ENCODE data around the gene NECTIN2. TPM values are rescaled to one million over a fixed set of nuclear protein-coding genes. Genes with fewer than 3 reads are reported as not detected.

NECTIN2 gene
- total RNA-seq, 1 donor from 2014 or later: 116 TPM

DNA sequence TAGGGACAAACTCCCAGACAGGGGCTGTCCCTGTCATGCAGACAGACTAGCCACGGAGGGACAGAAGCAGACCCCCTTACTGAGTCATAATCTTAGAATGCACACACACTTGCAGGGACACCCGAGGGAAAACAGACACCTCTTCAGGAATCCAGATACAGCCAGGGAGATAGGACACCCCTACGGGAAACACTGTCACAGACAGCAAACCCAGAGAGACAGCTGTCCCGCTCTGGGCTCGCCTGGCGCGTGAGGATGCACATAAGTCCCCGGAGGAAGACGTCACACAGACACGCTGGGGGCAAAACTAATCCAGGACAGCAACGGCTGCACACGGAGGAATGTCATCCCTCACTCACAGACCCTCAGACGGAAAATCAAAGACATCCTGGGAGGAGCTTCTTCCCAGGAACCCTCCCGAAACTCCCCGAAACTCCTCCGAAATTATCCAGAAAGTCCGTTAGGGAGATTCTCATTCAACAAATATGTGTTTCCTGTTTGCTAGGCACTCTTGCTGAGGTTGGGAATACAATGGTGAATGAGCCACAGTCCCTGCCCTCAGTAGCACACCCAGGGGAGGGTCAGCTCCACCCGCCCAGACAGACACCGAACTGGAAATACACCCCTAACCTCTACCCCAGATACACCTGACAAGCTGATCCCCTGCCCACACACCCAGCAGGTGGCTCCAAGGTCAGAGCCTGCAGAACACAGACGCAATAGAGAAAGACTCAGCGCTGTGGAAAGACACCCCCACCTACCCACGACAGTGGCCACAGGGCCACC is 29.8 kb downstream of the NECTIN2 start:
- no peak for DNase-seq (ENCODE audit: low spot score)
- H3K27ac Mint-ChIP-seq (ENCODE audit: unreplicated experiment): peak overlapping the region; percentile 76
- peaks cover 42% of the 10 kb centered on the region for H3K36me3 Mint-ChIP-seq (ENCODE audit: low read depth)
- H3K4me1 Mint-ChIP-seq (ENCODE audit: low read depth): peaks cover 31% of the 10 kb centered on the region
- no peak overlapping the region for H3K4me3 Mint-ChIP-seq (ENCODE audit: unreplicated experiment)
- H3K9me3 Mint-ChIP-seq (ENCODE audit: low read depth): no peaks in the 10 kb centered on the region
- no peaks in the 10 kb centered on the region for H3K27me3 Mint-ChIP-seq (ENCODE audit: low read depth)
- TF ChIP-seq, protein P1, sequence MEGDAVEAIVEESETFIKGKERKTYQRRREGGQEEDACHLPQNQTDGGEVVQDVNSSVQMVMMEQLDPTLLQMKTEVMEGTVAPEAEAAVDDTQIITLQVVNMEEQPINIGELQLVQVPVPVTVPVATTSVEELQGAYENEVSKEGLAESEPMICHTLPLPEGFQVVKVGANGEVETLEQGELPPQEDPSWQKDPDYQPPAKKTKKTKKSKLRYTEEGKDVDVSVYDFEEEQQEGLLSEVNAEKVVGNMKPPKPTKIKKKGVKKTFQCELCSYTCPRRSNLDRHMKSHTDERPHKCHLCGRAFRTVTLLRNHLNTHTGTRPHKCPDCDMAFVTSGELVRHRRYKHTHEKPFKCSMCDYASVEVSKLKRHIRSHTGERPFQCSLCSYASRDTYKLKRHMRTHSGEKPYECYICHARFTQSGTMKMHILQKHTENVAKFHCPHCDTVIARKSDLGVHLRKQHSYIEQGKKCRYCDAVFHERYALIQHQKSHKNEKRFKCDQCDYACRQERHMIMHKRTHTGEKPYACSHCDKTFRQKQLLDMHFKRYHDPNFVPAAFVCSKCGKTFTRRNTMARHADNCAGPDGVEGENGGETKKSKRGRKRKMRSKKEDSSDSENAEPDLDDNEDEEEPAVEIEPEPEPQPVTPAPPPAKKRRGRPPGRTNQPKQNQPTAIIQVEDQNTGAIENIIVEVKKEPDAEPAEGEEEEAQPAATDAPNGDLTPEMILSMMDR (IDR thresholded peaks at IDR 0.05): no peak

DNA sequence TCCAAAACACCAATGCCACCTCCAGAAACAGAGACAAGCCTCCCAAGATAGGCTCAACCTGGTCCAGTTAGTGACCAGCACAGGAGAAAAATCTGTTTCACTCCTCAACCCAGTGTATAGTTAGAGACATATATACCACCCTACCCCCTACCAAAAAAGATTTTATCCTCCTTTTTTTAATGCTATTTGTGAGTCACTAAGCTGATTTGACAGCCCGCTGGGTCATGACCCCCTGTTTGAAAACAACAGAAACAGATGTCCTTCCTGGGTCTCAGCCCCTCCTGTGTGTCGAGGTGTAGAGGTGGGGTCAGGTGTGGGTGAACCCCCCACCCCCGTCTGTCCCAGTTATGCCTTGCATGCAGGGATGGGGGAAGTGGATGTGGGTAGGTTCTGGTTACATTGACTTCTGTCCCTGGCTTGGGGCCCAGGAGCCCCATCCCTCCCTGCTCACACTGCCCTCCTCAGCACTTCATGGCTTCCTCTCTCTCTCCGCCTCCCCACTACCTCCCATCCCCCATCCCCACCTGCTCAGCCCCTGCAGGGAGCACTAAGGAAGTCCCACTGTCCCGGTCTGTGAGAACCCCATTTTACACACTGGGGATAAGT is 30.9 kb downstream of the NECTIN2 start:
- DNase-seq (ENCODE audit: low spot score): no peak
- Mint-ChIP-seq H3K27ac (ENCODE audit: unreplicated experiment) (peak overlapping the region; percentile 6), H3K27me3 (ENCODE audit: low read depth) (no peaks in the 10 kb centered on the region), H3K36me3 (ENCODE audit: low read depth) (peaks cover 43% of the 10 kb centered on the region), H3K4me3 (ENCODE audit: unreplicated experiment) (no peak overlapping the region), H3K4me1 (ENCODE audit: low read depth) (peaks cover 33% of the 10 kb centered on the region), H3K9me3 (ENCODE audit: low read depth) (no peaks in the 10 kb centered on the region)
- TF ChIP-seq, protein P1 (IDR thresholded peaks at IDR 0.05): no peak

DNA sequence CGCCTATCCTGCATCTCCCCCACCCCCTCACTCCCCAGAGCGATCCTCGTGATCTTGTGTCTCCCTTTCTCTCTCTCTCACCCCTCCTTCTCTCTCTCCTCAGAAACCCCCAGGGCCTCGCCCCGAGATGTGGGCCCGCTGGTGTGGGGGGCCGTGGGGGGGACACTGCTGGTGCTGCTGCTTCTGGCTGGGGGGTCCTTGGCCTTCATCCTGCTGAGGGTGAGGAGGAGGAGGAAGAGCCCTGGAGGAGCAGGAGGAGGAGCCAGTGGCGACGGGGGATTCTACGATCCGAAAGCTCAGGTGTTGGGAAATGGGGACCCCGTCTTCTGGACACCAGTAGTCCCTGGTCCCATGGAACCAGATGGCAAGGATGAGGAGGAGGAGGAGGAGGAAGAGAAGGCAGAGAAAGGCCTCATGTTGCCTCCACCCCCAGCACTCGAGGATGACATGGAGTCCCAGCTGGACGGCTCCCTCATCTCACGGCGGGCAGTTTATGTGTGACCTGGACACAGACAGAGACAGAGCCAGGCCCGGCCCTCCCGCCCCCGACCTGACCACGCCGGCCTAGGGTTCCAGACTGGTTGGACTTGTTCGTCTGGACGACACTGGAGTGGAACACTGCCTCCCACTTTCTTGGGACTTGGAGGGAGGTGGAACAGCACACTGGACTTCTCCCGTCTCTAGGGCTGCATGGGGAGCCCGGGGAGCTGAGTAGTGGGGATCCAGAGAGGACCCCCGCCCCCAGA is 32.2 kb downstream of the NECTIN2 start:
- Mint-ChIP-seq H3K27ac (ENCODE audit: unreplicated experiment) (peak overlapping the region; percentile 22), H3K36me3 (ENCODE audit: low read depth) (peaks cover 33% of the 10 kb centered on the region), H3K4me1 (ENCODE audit: low read depth) (peaks cover 38% of the 10 kb centered on the region)

DNA sequence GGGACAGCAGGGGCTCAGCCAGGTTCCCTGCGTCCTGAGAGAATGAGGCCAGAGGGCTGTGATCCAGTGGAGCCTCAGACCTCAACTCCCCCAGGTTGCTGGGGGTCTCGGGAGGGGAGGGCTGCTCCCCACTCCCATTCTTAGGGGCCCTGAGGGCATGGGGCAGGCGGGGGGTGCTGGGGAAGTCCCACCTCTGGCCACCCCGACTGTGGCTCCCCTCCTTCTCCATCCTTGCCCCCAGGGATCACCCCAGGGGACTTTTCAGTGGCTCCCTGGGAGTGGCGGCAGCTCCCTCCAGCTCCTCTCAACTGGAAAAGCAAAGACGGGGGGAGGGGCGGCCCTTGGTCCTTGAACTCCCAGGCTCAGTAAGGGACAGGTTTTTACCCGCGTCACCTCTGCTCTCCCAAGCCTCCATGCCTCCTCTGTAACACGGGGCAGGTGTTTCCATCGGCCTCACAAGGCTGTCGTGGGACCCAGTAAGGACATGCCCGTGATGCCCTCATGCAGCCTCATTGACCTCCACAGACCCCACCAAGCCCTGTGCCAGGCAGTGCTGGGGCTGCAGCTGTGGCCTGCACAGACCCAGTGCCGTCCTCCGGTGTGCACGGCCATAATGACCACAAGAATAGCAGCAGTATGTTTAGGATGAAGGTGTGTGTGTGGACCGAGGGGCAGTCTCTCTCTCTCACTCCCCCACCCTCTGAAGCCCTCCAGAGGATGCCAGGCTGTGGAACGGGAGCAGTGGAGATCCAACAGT is 33.4 kb downstream of the NECTIN2 start:
- Mint-ChIP-seq H3K4me3 (ENCODE audit: unreplicated experiment) (no peak overlapping the region), H3K9me3 (ENCODE audit: low read depth) (no peaks in the 10 kb centered on the region), H3K36me3 (ENCODE audit: low read depth) (peaks cover 30% of the 10 kb centered on the region), H3K27me3 (ENCODE audit: low read depth) (no peaks in the 10 kb centered on the region), H3K4me1 (ENCODE audit: low read depth) (peaks cover 50% of the 10 kb centered on the region), H3K27ac (ENCODE audit: unreplicated experiment) (peak overlapping the region; percentile 52)
- TF ChIP-seq, protein P1 (IDR thresholded peaks at IDR 0.05): no peak
- no peak for DNase-seq (ENCODE audit: low spot score)

More for the DNA sequence above, 32.2 kb downstream of the NECTIN2 start:
- no peak for DNase-seq (ENCODE audit: low spot score)
- TF ChIP-seq, protein P1 (IDR thresholded peaks at IDR 0.05): no peak
- Mint-ChIP-seq H3K4me3 (ENCODE audit: unreplicated experiment) (no peak overlapping the region), H3K27me3 (ENCODE audit: low read depth) (no peaks in the 10 kb centered on the region), H3K9me3 (ENCODE audit: low read depth) (no peaks in the 10 kb centered on the region)

Measured in chondrocyte (in vitro differentiated cells).